Endothelial cell of umbilical vein (primary cell): Measurements from ENCODE around the gene DMRT1. TPM values are rescaled to one million over a fixed set of nuclear protein-coding genes. Genes with fewer than 3 reads are reported as not detected.

ENCODE experiments used
- BruUV-seq: library from RNA; stranded (reverse); fragments of 400-500 nt; replicated peaks from 2 replicates; lab custom pipeline; 2021; lab: Mats Ljungman, UMichigan
- CTCF ChIA-PET: fragments of 300-600, 350-600 bp; sonication (Branson Sonifier 250); formaldehyde crosslinking; loops from one replicate; lab custom pipeline; 2021; ENCODE audit warnings: antibody characterized with exemption, inconsistent platforms; lab: Charles Lee
- POLR2A ChIA-PET: fragments of 300-600, 350-600 bp; sonication (Branson Sonifier 250); formaldehyde crosslinking; loops from one replicate; lab custom pipeline; 2021; ENCODE audit warnings: antibody characterized with exemption, inconsistent platforms; lab: Charles Lee
- DNase-seq: peaks from one replicate; pipeline ENCODE4 v3.0.0-alpha.2; 2011; ENCODE audit warnings: low read depth, low spot score
- FAIRE-seq: peaks from 2 replicates; lab custom pipeline; 2011; peaks lifted over from hg19 to GRCh38; lab: Jason Lieb, UNC
- H2AFZ ChIP-seq: 2 replicates; pipeline ENCODE4 v1.6.0; 2012; ENCODE audit warnings: low read depth, low read length, control low read depth, inconsistent platforms
- H3K27ac ChIP-seq: 2 replicates; pipeline ENCODE4 v1.5.1; 2011; ENCODE audit warnings: low read depth, mild to moderate bottlenecking, control low read depth, low read length, moderate library complexity; ENCODE audit not compliant: insufficient read depth
- H3K27me3 ChIP-seq, 2 experiments: 2 replicates each; pipeline versions ENCODE4 v1.6.0 to v1.6.1; 2011; ENCODE audit warnings: low read length in 2 of 2, mixed read lengths in 1 of 2; ENCODE audit not compliant: control insufficient read depth in 2 of 2, insufficient read depth in 2 of 2
- H3K36me3 ChIP-seq, 2 experiments: 2 replicates in 1 of 2; 3 replicates in 1 of 2; pipeline ENCODE4 v1.5.1; 2011; ENCODE audit warnings: low read length in 2 of 2, mild to moderate bottlenecking in 1 of 2, moderate library complexity in 1 of 2; ENCODE audit not compliant: control insufficient read depth in 2 of 2, insufficient read depth in 2 of 2; ENCODE audit errors: extremely low read depth in 1 of 2
- H3K4me1 ChIP-seq: 3 replicates; pipeline ENCODE4 v1.5.1; 2011; ENCODE audit warnings: mild to moderate bottlenecking, low read length; ENCODE audit not compliant: control insufficient read depth, insufficient read depth; ENCODE audit errors: extremely low read depth
- H3K4me2 ChIP-seq: 2 replicates; pipeline ENCODE4 v1.6.1; 2011; ENCODE audit warnings: low read length, control low read depth, mixed read lengths; ENCODE audit not compliant: insufficient read depth
- H3K4me3 ChIP-seq, 3 experiments: fragments of 200-600 bp in 1 of 3; sonication (generic), shearing (Covaris generic) in 1 of 3; replicated peaks in 1 of 3; 2 replicates each; pipeline ENCODE4 v1.5.1; 2011 to 2016; ENCODE audit warnings: control low read depth in 3 of 3, low read length in 3 of 3, mild to moderate bottlenecking in 2 of 3, inconsistent platforms in 1 of 3, low read depth in 1 of 3, moderate library complexity in 1 of 3; ENCODE audit not compliant: insufficient read depth in 1 of 3
- H3K79me2 ChIP-seq: 2 replicates; pipeline ENCODE4 v1.6.0; 2012; ENCODE audit warnings: low read length, inconsistent platforms; ENCODE audit not compliant: control insufficient read depth, insufficient read depth
- H3K9ac ChIP-seq: replicated peaks from 2 replicates; pipeline ENCODE3; 2011; ENCODE audit warnings: low read length, control low read depth; ENCODE audit not compliant: insufficient read depth; ENCODE audit errors: extremely low read depth
- H3K9me1 ChIP-seq: replicated peaks from 3 replicates; pipeline ENCODE4 v1.6.0; 2011; ENCODE audit warnings: mild to moderate bottlenecking, low read length; ENCODE audit not compliant: control insufficient read depth, insufficient read depth; ENCODE audit errors: extremely low read depth
- H3K9me3 ChIP-seq: replicated peaks from 2 replicates; pipeline ENCODE4 v1.5.1; 2012; ENCODE audit warnings: low read length, inconsistent platforms; ENCODE audit not compliant: control insufficient read depth, insufficient read depth
- H4K20me1 ChIP-seq: replicated peaks from 2 replicates; pipeline ENCODE3; 2011; ENCODE audit warnings: mild to moderate bottlenecking, low read length; ENCODE audit not compliant: control insufficient read depth, insufficient read depth; ENCODE audit errors: extremely low read depth
- FOS ChIP-seq: IDR thresholded peaks from 2 replicates; pipeline ENCODE4 v1.6.1; 2011; ENCODE audit warnings: mild to moderate bottlenecking, low read length, moderate library complexity, borderline replicate concordance; ENCODE audit not compliant: insufficient read depth
- GATA2 ChIP-seq: IDR thresholded peaks from 2 replicates; pipeline ENCODE4 v1.7.0; 2011; ENCODE audit warnings: low read depth, mild to moderate bottlenecking, moderate library complexity, mixed read lengths, low read length; ENCODE audit not compliant: insufficient read length, insufficient read depth
- JUN ChIP-seq: IDR thresholded peaks from 2 replicates; pipeline ENCODE4 v1.6.1; 2011; ENCODE audit warnings: borderline replicate concordance, low read depth; ENCODE audit not compliant: insufficient read length, insufficient read depth
- MYC ChIP-seq: IDR thresholded peaks from one replicate; pipeline ENCODE4 v1.6.1; 2011; ENCODE audit warnings: mild to moderate bottlenecking, low read depth, low read length
- POLR2A ChIP-seq: IDR thresholded peaks from 2 replicates; pipeline ENCODE4 v1.6.1; 2012; ENCODE audit warnings: low read depth, mild to moderate bottlenecking, control low read depth, low read length
- dilution Hi-C: fragments of 300-500 bp; cut with MboI; formaldehyde crosslinking; loops from one replicate; pipeline ENCODE4 v1.15.0; 2019; ENCODE audit warnings: low sequenced_read_pairs; ENCODE audit not compliant: extremely low pct_ligation_motif_present
- intact Hi-C: fragments of 100-400 bp; cut with micrococcal nuclease; formaldehyde crosslinking; loops from one replicate; pipeline ENCODE4 v1.10.0; 2022
- polyA plus RNA-seq, 4 experiments: library from polyadenylated mRNA; depleted of rRNA in 3 of 4; stranded (reverse) in 3 of 4; unstranded in 1 of 4; fragments of >200 nt; gene quantifications; 2 replicates each; pipeline versions ENCODE4 v1.2.1 to v1.2.3, GENCODE V29; 2011 to 2012; ENCODE audit warnings: missing spikeins in 1 of 4
- small RNA-seq: library from RNA; depleted of rRNA; stranded (forward); fragments of <200 nt; gene quantifications from one replicate; pipeline ENCODE3, GENCODE V24; 2012; ENCODE audit warnings: low replicate concordance, low read depth; ENCODE audit not compliant: insufficient read depth, insufficient read length
- total RNA-seq: library from RNA; stranded (reverse); gene quantifications from 2 replicates; pipeline ENCODE4 v1.2.3, GENCODE V29; 2021
- TF ChIP-seq, protein P1 (sequence below): IDR thresholded peaks from 2 replicates; pipeline ENCODE4 v1.6.1; 2011; ENCODE audit not compliant: insufficient read depth, insufficient read length
- TF ChIP-seq, protein P2 (sequence below), 2 donors: IDR thresholded peaks; 1 replicate in 1 of 2; 2 replicates in 1 of 2; pipeline ENCODE4 v1.5.1; 2011; ENCODE audit warnings: low read length in 2 of 2, mild to moderate bottlenecking in 2 of 2, moderate library complexity in 2 of 2, control low read depth in 1 of 2, inconsistent platforms in 1 of 2, low read depth in 1 of 2; ENCODE audit not compliant: insufficient read depth in 1 of 2; ENCODE audit errors: extremely low read depth in 1 of 2

Gene DMRT1
- total and polyA plus RNA-seq, 2 donors (not counting 3 experiments of a cell fraction or from before 2014, with no cell fraction given) = 0.08 to 0.20 TPM

DNA sequence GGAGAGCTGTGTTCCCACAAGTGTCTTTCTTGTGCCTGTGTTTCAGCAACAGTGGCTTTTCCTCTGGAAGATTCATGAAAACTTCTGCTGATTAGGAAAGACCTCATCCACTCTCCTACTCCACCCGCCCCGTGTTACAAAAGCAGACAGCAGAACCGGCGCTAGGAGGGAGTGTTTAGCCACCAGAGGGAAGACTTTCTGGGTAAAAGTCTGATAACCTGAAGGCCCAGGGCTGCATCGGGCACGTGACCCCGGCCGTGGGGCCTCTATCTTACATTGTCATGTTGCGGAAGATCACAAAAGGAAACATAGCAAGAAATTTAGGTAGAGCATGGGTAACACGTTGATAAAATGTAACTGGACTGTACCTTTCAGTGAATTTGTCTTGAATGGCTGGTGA, 176.6 kb downstream of the DMRT1 start:
- intact Hi-C loops (loop anchor here (10.0 kb wide), 1 partner anchor 1067 kb away; no protein-coding TSS in a partner anchor), dilution Hi-C loops (no loop called here)
- Histone ChIP-seq H3K79me2 (no peaks in the 10 kb centered on the region), H3K9me1 (no peaks in the 10 kb centered on the region), H3K27ac (no peak overlapping the region), H3K9ac (no peak overlapping the region), H3K36me3 (no peaks in the 10 kb centered on the region), H3K4me3 (no peak overlapping the region), H4K20me1 (no peaks in the 10 kb centered on the region), H3K27me3 (no peaks in the 10 kb centered on the region), H2AFZ (no peak overlapping the region), H3K9me3 (no peaks in the 10 kb centered on the region), H3K4me2 (no peak overlapping the region), H3K4me1 (no peaks in the 10 kb centered on the region)
- BruUV-seq = no TSS peak
- ChIA-PET CTCF (interaction anchor here (0.7 to 3.3 kb wide), 2 partner anchors 9 to 124 kb away, joined by 3 to 10 read pairs; no protein-coding TSS in a partner anchor), POLR2A (no interaction called here)
- FAIRE-seq (no peak), DNase-seq (no peak)
- TF ChIP-seq, protein P1, sequence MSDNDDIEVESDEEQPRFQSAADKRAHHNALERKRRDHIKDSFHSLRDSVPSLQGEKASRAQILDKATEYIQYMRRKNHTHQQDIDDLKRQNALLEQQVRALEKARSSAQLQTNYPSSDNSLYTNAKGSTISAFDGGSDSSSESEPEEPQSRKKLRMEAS = no peak
- TF ChIP-seq, protein P2, sequence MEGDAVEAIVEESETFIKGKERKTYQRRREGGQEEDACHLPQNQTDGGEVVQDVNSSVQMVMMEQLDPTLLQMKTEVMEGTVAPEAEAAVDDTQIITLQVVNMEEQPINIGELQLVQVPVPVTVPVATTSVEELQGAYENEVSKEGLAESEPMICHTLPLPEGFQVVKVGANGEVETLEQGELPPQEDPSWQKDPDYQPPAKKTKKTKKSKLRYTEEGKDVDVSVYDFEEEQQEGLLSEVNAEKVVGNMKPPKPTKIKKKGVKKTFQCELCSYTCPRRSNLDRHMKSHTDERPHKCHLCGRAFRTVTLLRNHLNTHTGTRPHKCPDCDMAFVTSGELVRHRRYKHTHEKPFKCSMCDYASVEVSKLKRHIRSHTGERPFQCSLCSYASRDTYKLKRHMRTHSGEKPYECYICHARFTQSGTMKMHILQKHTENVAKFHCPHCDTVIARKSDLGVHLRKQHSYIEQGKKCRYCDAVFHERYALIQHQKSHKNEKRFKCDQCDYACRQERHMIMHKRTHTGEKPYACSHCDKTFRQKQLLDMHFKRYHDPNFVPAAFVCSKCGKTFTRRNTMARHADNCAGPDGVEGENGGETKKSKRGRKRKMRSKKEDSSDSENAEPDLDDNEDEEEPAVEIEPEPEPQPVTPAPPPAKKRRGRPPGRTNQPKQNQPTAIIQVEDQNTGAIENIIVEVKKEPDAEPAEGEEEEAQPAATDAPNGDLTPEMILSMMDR (IDR thresholded peaks at IDR 0.05; ENCODE audit: extremely low read depth in 1 of 2, insufficient read depth in 1 of 2, low read depth in 1 of 2, low read length in 2 of 2) = no peak
- TF ChIP-seq MYC = no peak
- no peak for TF ChIP-seq POLR2A
- no peak for TF ChIP-seq JUN
- no peak for TF ChIP-seq GATA2
- no peak for TF ChIP-seq FOS

Small RNAs within 50 kb of the gene (small RNA-seq; reads per million reads assigned to genes)
- gene RNU6-1073P = not detected

Other genes starting within 250 kb of the DMRT1 start
- not detected in 2 replicates for gene DMRT3, start 135.0 kb downstream of the DMRT1 start, total RNA-seq
- gene DMRT3, start 135.0 kb downstream of the DMRT1 start, polyA plus RNA-seq = not detected in 2 replicates
- gene DMRT2, start 208.7 kb downstream of the DMRT1 start, total RNA-seq = not detected in 2 replicates
- not detected in 2 replicates for gene DMRT2, start 208.7 kb downstream of the DMRT1 start, polyA plus RNA-seq